C4-2B (cell line): Measurements from ENCODE around the gene NHS.
"Not testable (repeated sequence)": the region's sequence is repeated elsewhere in the genome, so short reads cannot be mapped to it uniquely, and the experiment has no call there.

ENCODE experiments used
- ZFX ChIP-seq: fragments of 450-650 bp; IDR thresholded peaks from 2 replicates; pipeline ENCODE4 v1.6.1; 2017
- TF ChIP-seq, protein P1 (sequence below): fragments of 450-650 bp; conservative IDR thresholded peaks from 2 replicates; pipeline ENCODE4 v1.5.1; 2017; ENCODE audit warnings: mild to moderate bottlenecking

DNA sequence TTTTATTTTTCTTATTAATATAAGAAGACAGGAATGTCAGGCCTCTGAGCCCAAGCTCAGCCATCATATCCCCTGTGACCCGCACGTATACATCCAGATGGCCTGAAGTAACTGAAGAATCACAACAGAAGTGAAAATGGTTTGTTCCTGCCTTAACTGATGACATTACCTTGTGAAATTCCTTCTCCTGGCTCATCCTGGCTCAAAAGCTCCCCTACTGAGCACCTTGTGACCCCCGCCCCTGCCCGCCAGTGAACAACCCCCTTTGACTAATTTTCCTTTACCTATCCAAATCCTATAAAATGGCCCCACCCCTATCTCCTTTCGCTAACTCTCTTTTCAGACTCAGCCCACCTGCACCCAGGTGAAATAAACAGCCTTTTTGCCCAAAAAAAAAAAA is 71.3 kb downstream of the NHS start:
- TF ChIP-seq, protein P1, sequence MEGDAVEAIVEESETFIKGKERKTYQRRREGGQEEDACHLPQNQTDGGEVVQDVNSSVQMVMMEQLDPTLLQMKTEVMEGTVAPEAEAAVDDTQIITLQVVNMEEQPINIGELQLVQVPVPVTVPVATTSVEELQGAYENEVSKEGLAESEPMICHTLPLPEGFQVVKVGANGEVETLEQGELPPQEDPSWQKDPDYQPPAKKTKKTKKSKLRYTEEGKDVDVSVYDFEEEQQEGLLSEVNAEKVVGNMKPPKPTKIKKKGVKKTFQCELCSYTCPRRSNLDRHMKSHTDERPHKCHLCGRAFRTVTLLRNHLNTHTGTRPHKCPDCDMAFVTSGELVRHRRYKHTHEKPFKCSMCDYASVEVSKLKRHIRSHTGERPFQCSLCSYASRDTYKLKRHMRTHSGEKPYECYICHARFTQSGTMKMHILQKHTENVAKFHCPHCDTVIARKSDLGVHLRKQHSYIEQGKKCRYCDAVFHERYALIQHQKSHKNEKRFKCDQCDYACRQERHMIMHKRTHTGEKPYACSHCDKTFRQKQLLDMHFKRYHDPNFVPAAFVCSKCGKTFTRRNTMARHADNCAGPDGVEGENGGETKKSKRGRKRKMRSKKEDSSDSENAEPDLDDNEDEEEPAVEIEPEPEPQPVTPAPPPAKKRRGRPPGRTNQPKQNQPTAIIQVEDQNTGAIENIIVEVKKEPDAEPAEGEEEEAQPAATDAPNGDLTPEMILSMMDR = not testable (repeated sequence)
- TF ChIP-seq ZFX = not testable (repeated sequence)
